Activated effector memory CD4-positive, alpha-beta T cell treated with Interleukin-2 at 50 U/mL for 16 hours (primary cell): ENCODE data around the gene OPCML.

ENCODE experiments used
- DNase-seq: peaks from one replicate; pipeline ENCODE4 v3.0.0-alpha.2; 2020

The OPCML gene

GRCh38 chr11:132519241-132519815, 1013.0 kb downstream of the OPCML start:
- DNase-seq = no peak

GRCh38 chr11:132504501-132505041, 1027.7 kb downstream of the OPCML start:
- no peak for DNase-seq

- no peak for DNase-seq
These were observed 1030.9 kb downstream of the OPCML start for GRCh38 chr11:132501356-132501755.

- no peak for DNase-seq
These were observed 1032.6 kb downstream of the OPCML start for GRCh38 chr11:132499661-132500060.

- DNase-seq = no peak
These were observed 1036.0 kb downstream of the OPCML start for GRCh38 chr11:132496341-132496740.

- DNase-seq = no peak
These were observed 1038.5 kb downstream of the OPCML start for GRCh38 chr11:132493801-132494200.

- no peak for DNase-seq
These were observed 1041.3 kb downstream of the OPCML start for GRCh38 chr11:132490978-132491377.

- no peak for DNase-seq
These were observed 1046.2 kb downstream of the OPCML start for GRCh38 chr11:132486060-132486459.

- no peak for DNase-seq
These were observed 1057.3 kb downstream of the OPCML start for GRCh38 chr11:132475026-132475425.

- DNase-seq = no peak
These were observed 1059.7 kb downstream of the OPCML start for GRCh38 chr11:132472411-132473172.

GRCh38 chr11:132471466-132471865, 1060.8 kb downstream of the OPCML start:
- no peak for DNase-seq

GRCh38 chr11:132466983-132467382, 1065.3 kb downstream of the OPCML start:
- DNase-seq = no peak

- DNase-seq = no peak
These were observed 1067.4 kb downstream of the OPCML start for GRCh38 chr11:132464939-132465338.

- no peak for DNase-seq
These were observed 1068.3 kb downstream of the OPCML start for GRCh38 chr11:132464003-132464342.

- DNase-seq = no peak
These were observed 1068.9 kb downstream of the OPCML start for GRCh38 chr11:132463295-132464002.

- DNase-seq = no peak
These were observed 1072.6 kb downstream of the OPCML start for GRCh38 chr11:132459736-132460135.

GRCh38 chr11:132457445-132457844, 1074.9 kb downstream of the OPCML start:
- no peak for DNase-seq

- DNase-seq = no peak
These were observed 1075.5 kb downstream of the OPCML start for GRCh38 chr11:132456751-132457328.

GRCh38 chr11:132455044-132455443, 1077.3 kb downstream of the OPCML start:
- DNase-seq = no peak

GRCh38 chr11:132453406-132453805, 1078.9 kb downstream of the OPCML start:
- DNase-seq = no peak

- DNase-seq = no peak
These were observed 1079.7 kb downstream of the OPCML start for GRCh38 chr11:132452616-132453015.

GRCh38 chr11:132451942-132452601, 1080.2 kb downstream of the OPCML start:
- no peak for DNase-seq

GRCh38 chr11:132450631-132451030, 1081.7 kb downstream of the OPCML start:
- no peak for DNase-seq
